HTR-8/SVneo (cell line): ENCODE measurements around the gene SULT2B1.
A peak's percentile ranks its signal among the peaks of the same experiment; 100 is the strongest.
"Not testable (repeated sequence)": the region's sequence is repeated elsewhere in the genome, so short reads cannot be mapped to it uniquely, and the experiment has no call there.

ENCODE experiments used
- DNase-seq: peaks from one replicate; pipeline ENCODE4 v3.0.0; 2011; ENCODE audit warnings: low spot score, mixed read lengths; ENCODE audit not compliant: insufficient read length
- FAIRE-seq: peaks from 2 replicates; lab custom pipeline; 2011; peaks lifted over from hg19 to GRCh38; lab: Jason Lieb, UNC

Gene SULT2B1

DNA sequence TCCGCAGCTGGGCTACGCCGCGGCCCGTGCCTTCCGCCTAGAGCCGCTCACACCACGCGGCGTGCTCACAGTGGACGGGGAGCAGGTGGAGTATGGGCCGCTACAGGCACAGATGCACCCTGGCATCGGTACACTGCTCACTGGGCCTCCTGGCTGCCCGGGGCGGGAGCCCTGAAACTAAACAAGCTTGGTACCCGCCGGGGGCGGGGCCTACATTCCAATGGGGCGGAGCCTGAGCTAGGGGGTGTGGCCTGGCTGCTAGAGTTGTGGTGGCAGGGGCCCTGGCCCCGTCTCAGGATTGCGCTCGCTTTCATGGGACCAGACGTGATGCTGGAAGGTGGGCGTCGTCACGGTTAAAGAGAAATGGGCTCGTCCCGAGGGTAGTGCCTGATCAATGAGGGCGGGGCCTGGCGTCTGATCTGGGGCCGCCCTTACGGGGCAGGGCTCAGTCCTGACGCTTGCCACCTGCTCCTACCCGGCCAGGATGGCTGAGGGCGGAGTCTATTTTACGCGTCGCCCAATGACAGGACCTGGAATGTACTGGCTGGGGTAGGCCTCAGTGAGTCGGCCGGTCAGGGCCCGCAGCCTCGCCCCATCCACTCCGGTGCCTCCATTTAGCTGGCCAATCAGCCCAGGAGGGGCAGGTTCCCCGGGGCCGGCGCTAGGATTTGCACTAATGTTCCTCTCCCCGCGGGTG is 77.8 kb downstream of the SULT2B1 start:
- DNase-seq, result no peak
- FAIRE-seq, result no peak

DNA sequence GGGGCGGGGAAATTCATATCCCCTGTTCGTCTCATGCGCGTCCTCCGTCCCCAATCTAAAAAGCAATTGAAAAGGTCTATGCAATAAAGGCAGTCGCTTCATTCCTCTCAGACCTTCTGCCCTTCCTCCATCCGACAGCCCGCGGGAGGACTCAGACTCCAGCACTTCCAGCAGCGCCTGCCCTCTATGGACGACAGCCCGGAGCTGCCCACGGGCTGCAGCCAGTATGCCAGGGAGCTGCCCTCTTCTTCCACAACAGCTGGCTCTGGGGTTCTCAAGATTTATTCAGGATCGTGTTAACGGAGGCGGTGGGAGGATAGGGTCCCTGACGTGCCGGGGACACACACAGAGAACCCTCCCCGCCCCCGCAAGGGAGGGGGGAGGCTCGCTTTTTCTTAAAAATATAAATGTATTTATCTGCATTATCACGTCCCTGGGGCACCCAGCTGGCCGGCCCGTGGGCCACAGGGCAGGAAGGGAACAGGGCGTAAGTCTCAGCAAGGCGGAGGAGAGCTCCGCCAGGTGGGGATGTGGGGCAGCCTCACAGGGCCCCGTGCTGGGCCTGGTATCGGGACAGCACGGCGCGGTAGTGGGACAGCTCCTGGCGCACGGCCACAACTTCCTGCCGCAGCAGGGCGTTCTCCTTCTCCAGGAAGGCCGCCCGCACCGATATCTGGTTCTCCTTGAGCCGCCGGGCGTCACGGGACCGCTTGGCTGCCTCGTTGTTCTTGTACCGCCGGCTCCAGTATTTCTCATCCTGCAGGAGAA is 78.5 kb downstream of the SULT2B1 start:
- FAIRE-seq (no peak), DNase-seq (no peak)

- FAIRE-seq (no peak), DNase-seq (no peak)
These were observed 79.3 kb downstream of the SULT2B1 start for GRCh38 chr19:48631225-48631624.

- not testable (repeated sequence) for FAIRE-seq, DNase-seq
These were observed 80.3 kb downstream of the SULT2B1 start for GRCh38 chr19:48632286-48632685.

DNA sequence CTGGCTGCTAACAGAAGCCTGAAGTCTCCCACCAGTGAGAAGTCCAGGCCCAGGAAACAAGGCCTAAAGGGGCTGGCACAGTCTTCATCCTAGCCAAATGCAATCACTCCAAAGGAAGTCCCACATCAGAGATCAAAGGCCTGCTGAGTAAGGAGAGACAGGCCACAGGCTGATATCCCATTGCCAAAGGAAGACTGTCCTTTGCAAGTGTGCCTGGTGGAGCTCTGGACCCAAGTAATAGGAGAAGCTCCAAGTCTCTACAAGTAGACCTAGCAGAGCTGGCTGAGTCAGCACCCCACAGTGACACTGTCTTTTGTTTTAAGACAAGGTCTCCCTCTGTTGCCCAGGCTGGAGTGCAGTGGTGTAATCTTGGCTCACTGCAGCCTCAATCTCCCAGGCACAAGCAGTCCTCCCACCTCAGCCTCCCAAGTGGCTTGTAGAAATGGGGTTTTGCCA is 80.7 kb downstream of the SULT2B1 start:
- no peak for FAIRE-seq
- no peak for DNase-seq

DNA sequence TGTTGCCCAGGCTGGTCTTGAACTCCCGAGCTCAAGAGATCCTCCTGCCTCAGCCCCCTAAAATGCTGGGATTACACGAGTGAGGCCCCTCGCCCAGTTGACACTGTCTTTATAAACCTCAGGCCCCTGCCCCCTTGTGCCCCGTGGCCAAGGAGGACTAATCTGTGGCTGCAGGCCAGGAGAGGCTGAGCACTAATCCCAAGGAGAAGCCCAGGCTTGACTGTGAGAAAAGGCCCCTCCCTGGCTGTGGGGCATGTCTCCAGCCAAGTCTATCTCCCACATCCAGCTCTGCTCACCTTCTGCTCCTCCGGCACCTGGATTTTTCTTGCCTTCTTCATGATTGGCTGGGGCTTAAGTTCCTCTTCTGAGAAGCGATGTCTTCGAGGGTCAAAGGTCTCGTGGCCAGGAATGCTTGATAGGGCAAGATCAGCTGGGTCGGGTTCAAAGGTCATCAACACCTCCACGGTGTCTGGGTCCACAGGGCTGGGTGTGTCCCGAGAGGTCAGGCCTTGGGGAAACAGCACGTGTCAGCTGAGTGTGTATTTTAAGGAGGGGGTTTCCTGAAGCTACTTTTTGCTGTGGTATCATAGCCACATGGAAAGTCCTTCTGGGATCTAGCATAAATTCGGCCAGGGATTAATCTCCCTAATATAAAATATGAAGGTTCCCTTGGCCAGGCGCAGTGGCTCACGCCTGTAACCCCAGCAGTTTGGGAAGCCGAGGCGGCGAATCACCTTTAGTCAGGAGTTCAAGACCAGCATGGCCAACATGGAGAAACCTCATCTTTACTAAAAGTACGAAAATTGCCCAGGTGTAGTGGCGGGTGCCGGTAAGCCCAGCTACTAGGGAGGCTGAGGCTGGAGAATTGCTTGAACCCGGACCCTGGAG is 81.4 kb downstream of the SULT2B1 start:
- FAIRE-seq, result no peak
- no peak for DNase-seq

GRCh38 chr19:48634036-48634342 is 82.0 kb downstream of the SULT2B1 start:
- no peak for FAIRE-seq
- DNase-seq, result no peak

GRCh38 chr19:48634424-48635262 is 82.7 kb downstream of the SULT2B1 start:
- FAIRE-seq (peak; percentile 85), DNase-seq (peak; percentile 85)

DNA sequence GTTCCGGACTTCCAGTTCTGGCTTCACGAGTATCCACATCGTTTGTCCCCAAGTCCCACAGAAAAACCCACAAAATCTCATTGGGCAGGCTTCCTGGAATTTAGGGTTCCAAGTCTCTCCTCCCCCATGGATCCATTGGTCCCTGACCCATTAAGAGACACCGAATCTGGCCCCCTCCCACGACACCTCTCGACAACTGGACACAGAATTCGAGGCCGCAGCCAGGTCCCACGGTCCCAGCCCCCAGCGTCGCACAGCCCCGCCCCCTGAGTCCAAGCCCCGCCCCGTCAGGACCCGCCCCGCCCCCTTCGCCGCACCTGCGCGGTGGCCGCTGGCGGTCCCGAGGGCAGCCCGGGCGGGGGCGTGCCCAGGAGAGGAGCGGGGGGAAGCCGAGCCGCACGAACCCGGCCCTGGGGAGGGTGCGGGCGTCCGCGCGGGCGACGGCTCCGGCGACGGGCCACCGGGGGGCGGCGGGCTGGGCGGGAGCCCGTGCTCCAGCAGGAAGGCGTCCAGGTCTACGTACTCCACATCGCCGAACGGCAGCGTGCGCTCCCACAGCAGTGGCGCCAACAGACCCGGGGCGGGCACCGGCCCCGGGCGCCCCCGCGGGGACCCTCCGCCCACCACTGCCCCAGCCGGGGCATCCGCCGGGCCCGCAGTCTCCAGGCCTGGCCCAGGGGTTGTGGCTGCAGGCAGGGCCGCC is 83.4 kb downstream of the SULT2B1 start:
- no peak for FAIRE-seq
- DNase-seq, result peak; percentile 65

- FAIRE-seq (no peak), DNase-seq (no peak)
These were observed 84.2 kb downstream of the SULT2B1 start for GRCh38 chr19:48635966-48636858.

DNA sequence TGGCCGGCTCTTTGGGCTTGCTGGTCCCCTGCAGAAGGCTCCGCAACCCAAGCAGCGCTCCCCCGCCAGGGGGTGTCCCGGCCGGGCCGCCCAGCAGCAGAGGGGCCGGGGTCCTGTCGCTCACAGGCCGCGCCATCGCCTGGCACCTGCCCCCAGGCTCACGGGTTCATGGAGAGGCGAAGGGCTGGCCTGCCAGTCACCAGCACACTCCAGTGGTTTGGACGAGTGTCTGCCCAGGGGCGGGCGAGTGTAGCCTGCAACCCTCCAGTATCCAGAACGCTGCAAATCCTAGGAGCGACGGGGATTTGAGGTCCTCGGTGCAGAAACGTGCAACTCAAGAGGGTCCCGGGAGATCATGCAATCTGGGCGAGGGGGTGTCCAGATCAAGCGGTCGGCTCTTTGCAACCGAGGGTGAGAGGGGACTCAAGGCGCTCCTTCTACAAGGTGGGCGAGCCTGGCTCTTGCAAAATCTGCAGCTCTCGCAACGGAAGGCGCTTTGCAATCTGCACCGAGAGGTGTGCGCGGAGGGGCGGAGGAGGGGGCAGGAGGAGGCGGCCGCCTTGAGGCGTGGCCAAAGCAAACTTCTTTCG is 85.0 kb downstream of the SULT2B1 start, which contains the start of gene DBP:
Gene DBP, minus strand, starts transcription at position 521 of the 590 bp plus-strand sequence. Its CDS starts 385 bp downstream, at position 136.
- no peak for FAIRE-seq
- no peak for DNase-seq

GRCh38 chr19:48637449-48637947 is 85.5 kb downstream of the SULT2B1 start:
- FAIRE-seq, result peak; percentile 94

DNA sequence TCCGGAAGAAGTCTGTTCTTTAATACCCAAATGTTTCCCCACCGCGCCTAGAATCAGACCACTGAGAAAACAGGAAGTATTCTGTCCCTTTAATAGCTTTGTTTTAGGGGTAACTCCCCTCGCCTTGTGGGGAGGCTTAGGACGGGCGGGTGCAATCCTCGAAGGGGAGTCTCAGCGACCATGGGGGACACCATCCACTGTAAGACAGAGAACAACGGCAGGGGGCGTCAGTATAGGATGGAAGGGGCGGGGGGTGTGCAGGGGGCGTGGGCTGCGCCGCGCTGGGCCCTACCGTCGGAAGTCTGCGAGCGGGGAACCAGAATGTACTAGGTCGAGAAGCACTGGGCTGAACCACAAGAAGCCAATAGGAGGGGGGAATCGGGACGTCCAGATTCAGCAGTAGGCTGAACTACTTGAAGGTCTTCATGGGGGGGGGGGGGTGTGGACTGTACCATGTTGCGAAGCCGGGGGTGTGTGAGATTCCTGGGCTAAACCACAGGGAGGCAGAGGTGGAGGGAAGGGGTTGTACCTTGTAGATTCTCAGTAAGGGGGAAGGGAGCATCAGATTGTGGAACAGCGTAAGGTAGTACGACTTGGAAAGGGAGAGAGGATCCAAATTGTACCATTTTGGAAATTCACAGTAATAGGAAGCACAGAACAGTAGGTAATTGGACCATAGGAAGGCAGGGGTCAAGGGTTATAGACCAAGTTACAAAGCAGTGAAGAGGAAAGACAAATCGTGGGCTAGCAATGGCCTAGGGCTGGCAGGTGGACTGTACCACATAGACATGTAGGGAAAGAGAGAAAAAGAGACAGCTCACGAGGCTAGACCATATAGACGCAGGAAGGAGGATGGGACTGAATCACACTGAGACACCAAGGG is 86.2 kb downstream of the SULT2B1 start:
- FAIRE-seq (no peak), DNase-seq (peak; percentile 88)

More at GRCh38 chr19:48637449-48637947, 85.5 kb downstream of the SULT2B1 start:
- peak; percentile 94 for DNase-seq

DNA sequence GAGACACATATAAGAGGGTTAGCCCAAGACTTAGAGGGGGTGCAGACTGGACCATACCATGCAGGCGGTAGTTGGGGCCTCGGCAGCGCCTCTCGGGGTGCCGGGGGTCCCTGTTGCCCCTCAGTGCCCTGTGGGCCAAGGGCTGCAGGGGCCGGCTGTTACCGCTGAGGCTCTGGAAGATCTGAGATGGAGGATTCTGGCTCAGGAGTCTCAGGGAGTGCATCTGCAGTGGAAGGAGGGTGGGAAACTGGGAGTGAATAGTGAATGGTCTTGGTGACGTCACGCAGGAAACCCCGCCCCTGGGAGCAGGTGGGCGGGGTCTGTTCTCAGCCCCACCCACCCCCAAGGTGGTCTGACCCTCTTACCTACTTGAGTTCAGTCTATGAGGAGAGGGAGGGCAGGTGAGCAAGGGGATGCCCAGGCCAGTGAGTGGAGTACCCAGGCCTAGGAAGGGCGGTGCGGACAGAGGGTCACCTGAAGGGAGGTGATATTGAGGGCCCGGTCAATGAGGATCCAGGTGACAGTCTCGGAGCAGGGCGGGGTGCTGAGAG is 86.9 kb downstream of the SULT2B1 start:
- DNase-seq (no peak), FAIRE-seq (no peak)

DNA sequence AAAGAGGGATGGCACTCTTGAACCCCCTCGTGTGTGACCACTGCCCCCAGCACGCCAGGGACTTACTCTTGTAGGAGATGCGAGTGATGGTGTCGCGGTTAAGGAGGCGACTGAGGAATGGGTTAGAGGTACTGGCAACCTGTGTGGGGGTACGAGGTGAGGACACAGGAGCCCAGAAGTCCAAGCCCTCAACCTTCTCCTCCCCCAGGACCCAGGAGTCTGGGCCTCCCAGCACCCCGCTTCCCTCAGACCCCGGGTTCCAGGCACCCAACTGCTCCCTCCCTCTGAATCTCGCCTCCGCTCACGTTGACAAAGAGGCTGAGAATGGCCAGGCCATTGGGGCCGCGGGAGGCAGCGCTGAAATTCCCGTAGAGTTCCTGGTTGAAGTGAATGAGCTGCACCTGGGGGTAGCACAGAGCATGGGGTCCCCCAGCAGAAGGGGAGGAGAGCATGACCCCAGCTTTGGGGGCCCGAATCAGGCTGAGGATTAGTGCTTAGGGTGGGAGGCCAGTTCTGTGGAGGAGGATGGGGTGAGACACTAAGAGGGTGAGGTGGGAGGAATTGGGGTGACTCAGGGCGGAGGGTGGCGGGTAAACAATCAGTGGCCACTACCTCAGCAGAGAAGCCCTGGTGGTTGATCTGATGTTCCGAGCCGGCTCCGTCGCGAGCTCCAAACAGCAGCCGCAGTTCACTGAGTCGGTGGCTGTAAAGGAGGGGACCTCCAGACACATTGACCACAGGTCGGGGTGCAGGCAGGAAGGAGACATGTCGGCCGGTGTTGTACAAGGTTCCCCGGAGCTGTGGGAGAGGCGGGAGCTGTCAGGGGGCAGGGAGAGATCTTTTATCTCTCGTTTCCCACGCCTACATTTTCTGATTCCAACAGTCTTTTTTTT is 87.8 kb downstream of the SULT2B1 start:
- FAIRE-seq (no peak), DNase-seq (no peak)
